HepG2 (cell line): Measurements from ENCODE around the gene HLF.
A peak's percentile ranks its signal among the peaks of the same experiment; 100 is the strongest.

Experiments used
- CTCF ChIP-seq: sonication (generic); formaldehyde crosslinking; IDR thresholded peaks from 2 replicates; pipeline ENCODE4 v1.5.0; 2020; ENCODE audit warnings: mild to moderate bottlenecking, missing genetic modification reagents, moderate library complexity
- FOSL2 ChIP-seq: sonication (generic); formaldehyde crosslinking; IDR thresholded peaks from 2 replicates; pipeline ENCODE4 v1.4.0; 2020; ENCODE audit warnings: missing genetic modification reagents
- HDAC2 ChIP-seq: sonication (generic); formaldehyde crosslinking; IDR thresholded peaks from 2 replicates; pipeline ENCODE4 v1.4.0; 2020; ENCODE audit warnings: missing genetic modification reagents
- JUNB ChIP-seq: sonication (generic); formaldehyde crosslinking; IDR thresholded peaks from 2 replicates; pipeline ENCODE4 v1.8.0; 2022; ENCODE audit warnings: missing genetic modification reagents, mild to moderate bottlenecking, borderline replicate concordance
- MAFF ChIP-seq: IDR thresholded peaks from 2 replicates; pipeline ENCODE4 v1.6.1; 2011; ENCODE audit warnings: low read depth, low read length, improper control_type of control experiment
- MAZ ChIP-seq, 2 experiments: sonication (generic) in 1 of 2; formaldehyde crosslinking in 1 of 2; IDR thresholded peaks; 2 replicates each; pipeline versions ENCODE4 v1.5.0 to v1.6.1; 2012 to 2020; ENCODE audit warnings: low read depth in 2 of 2, mild to moderate bottlenecking in 2 of 2, borderline replicate concordance in 1 of 2, improper control_type of control experiment in 1 of 2, low read length in 1 of 2, missing genetic modification reagents in 1 of 2, moderate library complexity in 1 of 2
- RCOR2 ChIP-seq: IDR thresholded peaks from 2 replicates; pipeline ENCODE4 v1.6.1; 2016; ENCODE audit warnings: missing biosample characterization, missing genetic modification reagents
- RXRA ChIP-seq: sonication (generic); formaldehyde crosslinking; IDR thresholded peaks from 2 replicates; pipeline ENCODE4 v1.5.1; 2020; ENCODE audit warnings: missing genetic modification reagents
- SMAD3 ChIP-seq: sonication (generic); formaldehyde crosslinking; IDR thresholded peaks from 2 replicates; pipeline ENCODE4 v1.4.0; 2020; ENCODE audit warnings: missing genetic modification reagents
- SP5 ChIP-seq: IDR thresholded peaks from 2 replicates; pipeline ENCODE4 v1.6.1; 2016; ENCODE audit warnings: low read depth, borderline replicate concordance
- ZNF556 ChIP-seq: sonication (generic); formaldehyde crosslinking; IDR thresholded peaks from 2 replicates; pipeline ENCODE4 v1.4.0; 2020; ENCODE audit warnings: mild to moderate bottlenecking, missing genetic modification reagents, borderline replicate concordance
- ZNF768 ChIP-seq: sonication (generic); formaldehyde crosslinking; IDR thresholded peaks from 2 replicates; pipeline ENCODE4 v1.4.0; 2020; ENCODE audit warnings: missing genetic modification reagents

- TF ChIP-seq ZNF556 (no peak), HDAC2 (CRISPR knock-in tag) (no peak), MAZ (IDR thresholded peaks at IDR 0.05; ENCODE audit: borderline replicate concordance, low read depth, low read length) (no peak), MAZ (CRISPR knock-in tag; IDR thresholded peaks at IDR 0.05; ENCODE audit: low read depth) (no peak), ZNF768 (CRISPR knock-in tag) (no peak), RCOR2 (peak; percentile 11; the same call in 1 of the 2 replicates), SP5 (CRISPR knock-in tag) (no peak), CTCF (no peak), FOSL2 (CRISPR knock-in tag) (peak; percentile 83), SMAD3 (CRISPR knock-in tag) (no peak), RXRA (no peak), MAFF (no peak), JUNB (no peak)
Observed at GRCh38 chr17:55275894-55276804, 11.4 kb downstream of the HLF start.
